Heart left ventricle (tissue), 13 donors: ENCODE data around the gene FAM228B.

ENCODE experiments used
- POLR2A ChIP-seq, 2 donors: fragments of 450-650 bp; IDR thresholded peaks; one replicate each; pipeline ENCODE4 v1.6.1; 2017; ENCODE audit warnings: antibody characterized with exemption in 2 of 2, mild to moderate bottlenecking in 2 of 2, moderate library complexity in 2 of 2
- TF ChIP-seq, protein P1 (sequence below), 12 donors: fragments of 200-600 bp; sonication (generic) in 4 of 12; IDR thresholded peaks; one replicate each; pipeline versions ENCODE4 v1.5.0 to v1.8.0; 2018 to 2022; ENCODE audit warnings: antibody characterized with exemption in 12 of 12, mild to moderate bottlenecking in 5 of 12
- donor health status: ischemic (EF 13 %, LVEDD 7.1; RV severe dilation, severe dysfunction).
- donor health status: DM: no; HTN: yes; CAD: no.
- donor health status: DM: no; HTN: no; CAD: no.
- donor health status: ischemic (EF 25% LVEDD 6.9; RV normal size, moderate dysfunction).
- donor health status: ischemic (EF 25% LVEDD 5.7; RV mildly dilated, moderate dysfunction).
- donor health status: ischemic (EF 35%, LVEDD 5.7; RV mildly dilated, moderate dysfunction).
- donor health status: nonischemic (EF 11% LVEDD 7.7; RV severe dilation, severe dysfunction).
- donor health status: DM: yes; HTN: yes; CAD: no.
- donor health status: PGD.
- donor health status: ischemic (EF 29% LVEDD 5.4; RV normal size, mild dysfunction).
- donor health status: nonischemic (EF 23%, LVEDD 6.1; RV moderate dilation, normal function).

DNA sequence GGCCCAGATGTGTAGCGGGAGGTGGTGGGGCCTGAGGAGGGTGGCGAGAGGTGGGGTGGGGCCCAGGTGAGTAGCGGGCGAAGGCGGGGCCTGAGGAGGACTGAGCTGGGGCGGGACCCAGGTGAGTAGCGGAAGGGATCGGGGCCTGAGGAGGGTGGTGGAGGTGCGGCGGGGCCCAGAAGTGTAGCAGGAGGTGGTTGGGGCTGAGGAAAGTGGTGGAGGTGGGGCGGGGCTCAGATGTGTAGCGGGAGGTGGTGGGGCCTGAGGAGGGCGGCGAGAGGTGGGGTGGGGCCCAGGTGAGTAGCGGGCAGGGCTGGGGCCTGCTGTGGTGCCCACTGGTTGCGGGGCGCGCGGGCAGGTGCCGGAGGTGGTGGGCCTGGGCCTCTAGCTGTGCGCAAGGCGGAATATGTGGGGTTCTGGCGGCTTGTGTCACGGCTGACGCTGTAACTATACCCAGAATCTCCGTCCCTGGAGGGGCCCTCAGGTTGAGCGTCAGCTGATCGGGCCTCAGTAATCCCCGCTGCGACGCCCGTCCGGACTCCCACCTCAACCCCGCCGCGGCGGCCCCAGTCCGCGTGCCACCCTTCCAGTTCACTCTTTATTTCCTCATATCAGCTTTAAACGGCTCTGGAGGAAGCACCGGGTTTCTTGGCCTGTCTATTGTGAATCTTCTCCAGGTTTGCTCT, 46.3 kb upstream of the FAM228B start:
- TF ChIP-seq, protein P1, sequence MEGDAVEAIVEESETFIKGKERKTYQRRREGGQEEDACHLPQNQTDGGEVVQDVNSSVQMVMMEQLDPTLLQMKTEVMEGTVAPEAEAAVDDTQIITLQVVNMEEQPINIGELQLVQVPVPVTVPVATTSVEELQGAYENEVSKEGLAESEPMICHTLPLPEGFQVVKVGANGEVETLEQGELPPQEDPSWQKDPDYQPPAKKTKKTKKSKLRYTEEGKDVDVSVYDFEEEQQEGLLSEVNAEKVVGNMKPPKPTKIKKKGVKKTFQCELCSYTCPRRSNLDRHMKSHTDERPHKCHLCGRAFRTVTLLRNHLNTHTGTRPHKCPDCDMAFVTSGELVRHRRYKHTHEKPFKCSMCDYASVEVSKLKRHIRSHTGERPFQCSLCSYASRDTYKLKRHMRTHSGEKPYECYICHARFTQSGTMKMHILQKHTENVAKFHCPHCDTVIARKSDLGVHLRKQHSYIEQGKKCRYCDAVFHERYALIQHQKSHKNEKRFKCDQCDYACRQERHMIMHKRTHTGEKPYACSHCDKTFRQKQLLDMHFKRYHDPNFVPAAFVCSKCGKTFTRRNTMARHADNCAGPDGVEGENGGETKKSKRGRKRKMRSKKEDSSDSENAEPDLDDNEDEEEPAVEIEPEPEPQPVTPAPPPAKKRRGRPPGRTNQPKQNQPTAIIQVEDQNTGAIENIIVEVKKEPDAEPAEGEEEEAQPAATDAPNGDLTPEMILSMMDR (IDR thresholded peaks at IDR 0.05) = no peak
- no peak for TF ChIP-seq POLR2A (IDR thresholded peaks at IDR 0.05)
